Testis (tissue), 3 donors: ENCODE results near the gene ZSWIM5. TPM values are rescaled to one million over a fixed set of nuclear protein-coding genes. Genes with fewer than 3 reads are reported as not detected.

ENCODE experiments used
- DNase-seq: peaks from one replicate; pipeline ENCODE4 v3.0.0-alpha.2; 2019
- H3K27ac ChIP-seq, 2 donors: fragments of 200-600 bp; sonication (generic); one replicate each; pipeline ENCODE4 v1.5.1; 2019
- H3K27me3 ChIP-seq: fragments of 200-600 bp; sonication (generic); one replicate; pipeline ENCODE4 v1.5.1; 2019
- H3K36me3 ChIP-seq: fragments of 200-600 bp; sonication (generic); one replicate; pipeline ENCODE4 v1.5.1; 2017; ENCODE audit warnings: low read depth; ENCODE audit errors: missing control alignments
- H3K4me1 ChIP-seq: fragments of 200-600 bp; sonication (generic); one replicate; pipeline ENCODE4 v1.5.1; 2019
- H3K4me3 ChIP-seq, 2 donors: fragments of 200-600 bp; sonication (generic); one replicate each; pipeline ENCODE4 v1.5.1; 2017 to 2019
- H3K9me3 ChIP-seq: fragments of 200-600 bp; sonication (generic); one replicate; pipeline ENCODE4 v1.5.1; 2017
- POLR2A ChIP-seq: fragments of 450-650 bp; IDR thresholded peaks from one replicate; pipeline ENCODE4 v1.6.1; 2017; ENCODE audit warnings: antibody characterized with exemption, mild to moderate bottlenecking, moderate library complexity
- WGBS, 2 donors: methylation state at CpG; one replicate each; pipeline ENCODE4 v1.1.5; 2018; 5-methylcytosine and 5-hydroxymethylcytosine counted together
- intact Hi-C: fragments of 100-400 bp; cut with DNase I; formaldehyde crosslinking; loops from one replicate; pipeline ENCODE4 v1.15.1; 2023; ENCODE audit warnings: low total_unique reads
- polyA plus RNA-seq: library from polyadenylated mRNA; stranded (reverse); fragments of 350-450 nt; fragmentation: Illumina TruSeq; extraction: RNeasy Lipid Tissue Mini Kit (QIAGEN cat#74804); gene quantifications from one replicate; pipeline ENCODE4 v1.2.3, GENCODE V29; 2014; ENCODE audit warnings: low read depth, low replicate concordance; ENCODE audit not compliant: insufficient read depth
- total RNA-seq, 2 donors: library from RNA; depleted of rRNA; stranded (reverse); fragments of >200 nt; gene quantifications; one replicate each; pipeline ENCODE4 v1.2.3, GENCODE V29; 2016
- TF ChIP-seq, protein P1 (sequence below), 3 experiments: fragments of 450-650 bp in 2 of 3; fragments of 200-600 bp in 1 of 3; sonication (generic) in 1 of 3; IDR thresholded peaks; one replicate each; pipeline ENCODE4 v1.5.1; 2016 to 2019; ENCODE audit warnings: antibody characterized with exemption in 3 of 3, mild to moderate bottlenecking in 2 of 3, moderate library complexity in 1 of 3

The ZSWIM5 gene
- total and polyA plus RNA-seq, 3 donors from 2014 or later: 8.8 to 19.5 (median 13.7) TPM

GRCh38 chr1:45244660-45245059 lies 38.3 kb upstream of the ZSWIM5 start:
- DNase-seq: no peak
- intact Hi-C loops: no loop called here
- Histone ChIP-seq H3K27ac (no peak overlapping the region), H3K4me3 (no peak overlapping the region), H3K27me3 (no peaks in the 10 kb centered on the region), H3K4me1 (no peaks in the 10 kb centered on the region), H3K36me3 (no peaks in the 10 kb centered on the region), H3K9me3 (no peaks in the 10 kb centered on the region)
- TF ChIP-seq, protein P1, sequence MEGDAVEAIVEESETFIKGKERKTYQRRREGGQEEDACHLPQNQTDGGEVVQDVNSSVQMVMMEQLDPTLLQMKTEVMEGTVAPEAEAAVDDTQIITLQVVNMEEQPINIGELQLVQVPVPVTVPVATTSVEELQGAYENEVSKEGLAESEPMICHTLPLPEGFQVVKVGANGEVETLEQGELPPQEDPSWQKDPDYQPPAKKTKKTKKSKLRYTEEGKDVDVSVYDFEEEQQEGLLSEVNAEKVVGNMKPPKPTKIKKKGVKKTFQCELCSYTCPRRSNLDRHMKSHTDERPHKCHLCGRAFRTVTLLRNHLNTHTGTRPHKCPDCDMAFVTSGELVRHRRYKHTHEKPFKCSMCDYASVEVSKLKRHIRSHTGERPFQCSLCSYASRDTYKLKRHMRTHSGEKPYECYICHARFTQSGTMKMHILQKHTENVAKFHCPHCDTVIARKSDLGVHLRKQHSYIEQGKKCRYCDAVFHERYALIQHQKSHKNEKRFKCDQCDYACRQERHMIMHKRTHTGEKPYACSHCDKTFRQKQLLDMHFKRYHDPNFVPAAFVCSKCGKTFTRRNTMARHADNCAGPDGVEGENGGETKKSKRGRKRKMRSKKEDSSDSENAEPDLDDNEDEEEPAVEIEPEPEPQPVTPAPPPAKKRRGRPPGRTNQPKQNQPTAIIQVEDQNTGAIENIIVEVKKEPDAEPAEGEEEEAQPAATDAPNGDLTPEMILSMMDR (IDR thresholded peaks at IDR 0.05): no peak

- H3K27ac ChIP-seq: no peak overlapping the region
- no peak overlapping the region for H3K4me3 ChIP-seq
- intact Hi-C loops: no loop called here
- no peak for DNase-seq
- TF ChIP-seq, protein P1 (IDR thresholded peaks at IDR 0.05): no peak
- TF ChIP-seq POLR2A: no peak
- no peaks in the 10 kb centered on the region for H3K4me1 ChIP-seq
- H3K27me3 ChIP-seq: no peaks in the 10 kb centered on the region
- WGBS, 2 donors: 89 to 93% methylated on average over 3 of the region's 3 CpGs
- no peaks in the 10 kb centered on the region for H3K9me3 ChIP-seq
- H3K36me3 ChIP-seq: no peaks in the 10 kb centered on the region
These were observed 37.3 kb upstream of the ZSWIM5 start for GRCh38 chr1:45243476-45244343.

DNA sequence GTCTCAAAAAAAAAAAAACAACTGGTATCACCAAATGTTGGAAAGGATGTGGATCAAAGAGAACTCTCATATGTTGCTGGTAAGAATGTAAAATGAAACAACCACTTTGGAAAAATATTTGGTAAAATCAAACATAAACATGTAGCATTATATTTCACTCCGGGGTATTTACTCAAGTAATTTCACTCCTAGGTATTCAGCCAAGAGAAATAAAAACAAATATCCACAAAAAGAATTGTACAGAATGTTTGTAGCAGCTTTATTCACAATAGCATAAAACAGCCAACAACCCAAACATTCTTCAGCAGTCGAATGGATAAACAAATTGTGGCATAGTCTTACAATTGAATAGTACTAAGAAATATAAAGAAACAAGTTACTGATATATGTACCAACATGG lies 32.4 kb upstream of the ZSWIM5 start:
- Histone ChIP-seq H3K27me3 (no peaks in the 10 kb centered on the region), H3K36me3 (no peaks in the 10 kb centered on the region), H3K27ac (no peak overlapping the region), H3K4me3 (no peak overlapping the region), H3K4me1 (no peaks in the 10 kb centered on the region), H3K9me3 (no peaks in the 10 kb centered on the region)
- no peak for DNase-seq
- TF ChIP-seq, protein P1 (IDR thresholded peaks at IDR 0.05): no peak
- TF ChIP-seq POLR2A: no peak
- WGBS, 2 donors: 58 to 72% methylated on average over 2 of the region's 2 CpGs
- intact Hi-C loops: no loop called here

DNA sequence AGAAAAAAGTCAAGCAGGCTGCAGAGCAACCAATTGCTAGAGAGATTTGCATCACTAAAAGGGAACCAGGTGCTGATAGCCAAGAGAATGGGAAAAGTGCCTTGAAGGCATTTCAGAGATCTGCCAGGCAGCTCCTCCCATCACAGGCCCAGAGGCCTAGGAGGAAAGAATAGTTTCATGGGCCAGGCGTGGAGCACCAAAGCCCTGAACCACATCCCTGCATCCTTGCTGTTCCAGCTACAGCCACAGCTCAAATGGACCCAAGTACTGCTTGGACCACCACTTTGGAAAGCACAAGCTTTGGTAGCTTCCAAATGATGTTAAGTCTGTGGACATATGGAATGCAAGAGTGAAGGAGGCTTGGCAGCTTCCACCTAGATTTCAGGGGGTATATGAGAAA lies 29.7 kb upstream of the ZSWIM5 start:
- WGBS, 2 donors: 81 to 91% methylated on average over 1 of the region's 1 CpG

More for the DNA sequence above, 29.7 kb upstream of the ZSWIM5 start:
- no peak overlapping the region for H3K4me3 ChIP-seq
- H3K9me3 ChIP-seq: no peaks in the 10 kb centered on the region
- no peak overlapping the region for H3K27ac ChIP-seq
- intact Hi-C loops: no loop called here
- H3K27me3 ChIP-seq: no peaks in the 10 kb centered on the region
- H3K36me3 ChIP-seq: no peaks in the 10 kb centered on the region
- DNase-seq: no peak
- TF ChIP-seq, protein P1 (IDR thresholded peaks at IDR 0.05): no peak
- TF ChIP-seq POLR2A: no peak
- H3K4me1 ChIP-seq: no peaks in the 10 kb centered on the region
